HG03558 (cell line): Measurements from ENCODE around the gene RAPGEF5.

ENCODE experiments used
- ATAC-seq: cut with Tn5 transposase; IDR thresholded peaks from one replicate; pipeline ENCODE4 v1.9.1; 2021; ENCODE audit warnings: moderate number of reproducible peaks; ENCODE audit not compliant: unreplicated experiment; ENCODE audit errors: extremely low read depth

RAPGEF5 gene

GRCh38 chr7:22277375-22277774 is 79.6 kb downstream of the RAPGEF5 start:
- ATAC-seq: no peak

- ATAC-seq: no peak
These were observed 81.3 kb downstream of the RAPGEF5 start for GRCh38 chr7:22275661-22276060.

- ATAC-seq: no peak
These were observed 85.6 kb downstream of the RAPGEF5 start for GRCh38 chr7:22271311-22271710.

GRCh38 chr7:22270371-22270770 is 86.6 kb downstream of the RAPGEF5 start:
- ATAC-seq: no peak

- ATAC-seq: no peak
These were observed 87.0 kb downstream of the RAPGEF5 start for GRCh38 chr7:22269963-22270362.

- no peak for ATAC-seq
These were observed 88.0 kb downstream of the RAPGEF5 start for GRCh38 chr7:22268884-22269421.

- ATAC-seq: no peak
These were observed 88.9 kb downstream of the RAPGEF5 start for GRCh38 chr7:22267930-22268615.

- no peak for ATAC-seq
These were observed 94.4 kb downstream of the RAPGEF5 start for GRCh38 chr7:22262538-22262937.

GRCh38 chr7:22256541-22257096 is 100.3 kb downstream of the RAPGEF5 start:
- ATAC-seq: no peak

- no peak for ATAC-seq
These were observed 101.1 kb downstream of the RAPGEF5 start for GRCh38 chr7:22255834-22256233.

- ATAC-seq: no peak
These were observed 101.6 kb downstream of the RAPGEF5 start for GRCh38 chr7:22255342-22255741.

GRCh38 chr7:22252936-22253536 is 103.9 kb downstream of the RAPGEF5 start:
- no peak for ATAC-seq

- ATAC-seq: no peak
These were observed 104.9 kb downstream of the RAPGEF5 start for GRCh38 chr7:22252016-22252415.

GRCh38 chr7:22251281-22251680 is 105.7 kb downstream of the RAPGEF5 start:
- no peak for ATAC-seq

- no peak for ATAC-seq
These were observed 106.6 kb downstream of the RAPGEF5 start for GRCh38 chr7:22250390-22250789.

GRCh38 chr7:22248111-22248809 is 108.7 kb downstream of the RAPGEF5 start:
- ATAC-seq: no peak

GRCh38 chr7:22241805-22242390 is 115.1 kb downstream of the RAPGEF5 start:
- no peak for ATAC-seq

- ATAC-seq: no peak
These were observed 115.9 kb downstream of the RAPGEF5 start for GRCh38 chr7:22240904-22241571.

- no peak for ATAC-seq
These were observed 118.3 kb downstream of the RAPGEF5 start for GRCh38 chr7:22238354-22239311.
